ENCODE results near the gene OR5T1.

The OR5T1 gene

DNA sequence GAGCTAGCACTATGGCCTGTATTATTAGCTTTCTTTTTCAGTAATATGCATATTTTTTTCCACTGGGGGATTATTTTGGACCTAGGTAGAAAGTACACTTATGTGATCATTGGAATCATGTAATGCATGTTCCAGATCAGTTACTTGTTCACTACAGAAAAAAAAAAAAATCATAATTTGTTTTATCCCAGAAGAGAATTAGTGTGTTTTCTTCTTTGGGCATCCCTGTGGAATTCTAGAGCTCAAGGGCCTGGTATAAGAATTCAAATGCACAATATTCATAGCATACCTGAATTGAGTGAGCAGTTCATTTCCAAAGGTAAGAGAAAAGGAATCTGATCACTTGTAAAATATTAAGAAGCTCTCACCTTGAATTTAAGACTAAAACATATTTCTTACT, at the start of gene OR5T1:
TSS of gene OR5T1 (plus strand) at position 301 of the 400 bp plus-strand sequence. CDS start 1,485 bp downstream, outside the sequence.
- DNase-seq (ENCODE audit: low read depth), result no peak

DNA sequence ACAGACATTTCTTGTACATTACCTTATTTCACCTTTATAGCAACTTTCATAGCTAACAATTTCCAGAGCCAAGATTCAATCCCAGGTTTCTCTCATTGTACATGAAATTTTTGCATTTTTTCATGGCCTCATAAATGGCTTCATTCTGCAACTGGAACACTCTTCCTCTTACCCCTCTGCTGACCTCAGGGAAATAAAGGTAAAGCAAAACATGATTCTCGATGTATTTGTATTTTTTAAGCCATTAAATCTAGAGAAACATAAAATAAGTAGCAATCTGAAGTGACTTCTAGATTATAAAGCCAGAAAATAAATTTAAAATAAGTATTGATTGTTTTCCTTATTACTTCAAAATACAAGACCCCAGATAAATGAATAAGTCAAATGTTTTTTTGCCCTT, 39.8 kb upstream of the OR5T1 start, which contains the start of gene OR5T2:
TSS of gene OR5T2 (minus strand) at position 101 of the 400 bp plus-strand sequence. CDS start 1,193 bp downstream, outside the sequence.
- no peak for DNase-seq (ENCODE audit: low read depth)

DNA sequence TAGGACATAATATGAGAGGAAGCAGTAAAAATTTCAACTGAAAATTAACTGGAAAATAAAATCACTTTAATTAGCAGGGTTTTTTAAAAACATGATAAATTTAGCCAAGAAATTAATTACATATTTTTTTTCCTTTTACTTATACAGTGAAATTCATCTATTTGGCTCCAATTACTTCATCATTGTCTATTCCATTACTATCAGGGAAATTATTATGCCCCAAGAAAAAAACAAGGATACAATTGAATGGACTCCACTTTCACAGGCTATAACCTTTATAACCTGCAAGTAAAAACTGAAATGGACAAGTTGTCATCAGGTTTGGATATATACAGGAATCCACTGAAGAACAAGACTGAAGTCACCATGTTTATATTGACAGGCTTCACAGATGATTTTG, 22.0 kb upstream of the OR5T1 start, which contains the start of gene OR5T3:
TSS of gene OR5T3 (plus strand) at position 301 of the 400 bp plus-strand sequence. CDS start at position 301, 0 bp downstream.
- no peak for DNase-seq (ENCODE audit: low read depth)

DNA sequence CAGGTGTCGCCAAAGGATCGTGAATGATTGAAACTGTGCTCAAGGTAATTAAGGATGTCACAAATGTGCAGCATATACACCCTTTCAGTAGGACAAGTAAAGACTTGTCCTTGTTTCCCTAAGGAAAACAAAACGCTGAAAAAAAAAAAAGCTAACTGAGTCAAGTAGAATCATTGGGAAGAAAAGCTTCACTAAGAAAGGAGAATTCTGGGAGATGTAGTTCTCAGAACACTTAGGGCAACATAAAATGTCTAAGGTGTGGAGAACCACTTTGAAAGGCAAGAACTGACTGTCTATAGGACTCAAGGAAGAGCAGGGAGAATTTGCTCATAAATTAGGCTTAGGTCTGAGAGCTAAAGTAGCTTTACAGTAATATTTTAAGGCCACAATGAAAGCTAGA, 2.9 kb upstream of the OR5T1 start:
- no peak for DNase-seq (ENCODE audit: low read depth)

DNA sequence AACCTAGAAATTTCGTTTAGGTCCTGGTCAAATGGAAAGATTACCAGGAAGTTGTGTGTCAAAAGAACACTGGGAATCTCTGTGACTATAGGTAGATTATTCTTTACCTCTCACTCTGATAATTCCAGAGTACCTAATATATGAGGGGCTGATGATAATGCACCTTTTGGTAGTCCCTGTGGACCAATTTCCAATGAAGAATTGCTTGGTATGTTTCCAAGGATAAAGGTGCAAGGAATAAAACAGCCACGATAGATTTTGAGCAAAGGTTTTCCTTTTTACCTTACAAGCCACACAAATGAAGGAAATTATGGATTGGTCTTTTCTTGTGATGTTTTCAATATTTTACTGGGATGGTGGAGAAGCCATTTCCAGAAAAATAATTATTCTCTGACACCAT, 18.2 kb downstream of the OR5T1 start, which contains the start of gene OR8H1:
TSS of gene OR8H1 (minus strand) at position 101 of the 400 bp plus-strand sequence. CDS start 1,192 bp downstream, outside the sequence.
- DNase-seq (ENCODE audit: low read depth), result no peak

GRCh38 chr11:56296898-56297297, 22.9 kb downstream of the OR5T1 start:
- DNase-seq (ENCODE audit: low read depth), result no peak

DNA sequence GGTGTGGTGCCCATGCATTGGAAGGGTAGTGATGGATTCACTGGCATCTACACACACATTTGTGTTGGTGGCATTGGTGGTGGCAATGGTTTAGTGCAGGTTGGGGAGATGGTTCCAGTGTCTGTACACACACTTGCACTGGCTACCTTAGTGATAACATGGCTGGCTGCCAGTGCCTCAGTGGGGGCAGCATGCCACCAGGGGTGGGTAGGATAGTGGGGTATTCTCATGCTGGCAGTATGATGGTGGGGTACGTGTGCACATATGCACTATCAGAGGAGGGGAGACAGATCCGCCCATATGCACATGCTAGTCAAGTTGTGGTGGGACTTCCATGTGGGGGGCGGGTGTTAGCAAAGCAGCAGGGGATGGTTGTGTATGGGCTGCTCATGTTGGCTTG, 33.9 kb downstream of the OR5T1 start:
- no peak for DNase-seq (ENCODE audit: low read depth)

DNA sequence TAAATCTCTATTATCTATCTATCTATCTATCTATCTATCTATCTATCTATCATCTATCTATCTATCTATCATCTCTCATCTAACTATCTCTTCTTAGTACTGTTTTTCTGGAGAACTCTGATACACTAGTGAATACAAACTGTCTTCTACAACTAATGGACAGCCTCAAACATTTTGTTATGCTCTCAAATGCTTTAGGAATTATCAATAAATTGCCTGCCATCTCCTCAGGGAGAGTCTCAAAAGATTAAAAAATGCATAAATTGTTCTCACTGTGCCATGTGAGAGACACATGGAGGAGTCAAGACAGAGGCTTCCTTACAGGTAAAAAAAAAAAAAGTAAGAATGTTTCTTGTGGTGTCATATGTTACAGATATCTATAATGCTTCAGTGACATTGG, 40.9 kb downstream of the OR5T1 start, which contains the start of gene OR8K3:
TSS of gene OR8K3 (plus strand) at position 301 of the 400 bp plus-strand sequence. CDS start 3,163 bp downstream, outside the sequence.
- DNase-seq (ENCODE audit: low read depth), result no peak
